Uterus (tissue), 2 donors: ENCODE results near the gene CCDC39.

Experiments used
- CTCF ChIP-seq, 4 experiments: fragments of 200-600 bp in 2 of 4; fragments of 450-650 bp in 2 of 4; sonication (generic) in 2 of 4; IDR thresholded peaks; one replicate each; pipeline ENCODE4 v1.5.1; 2016 to 2019; ENCODE audit warnings: antibody characterized with exemption in 4 of 4, mild to moderate bottlenecking in 2 of 4, moderate library complexity in 1 of 4
- POLR2A ChIP-seq, 2 donors: fragments of 450-650 bp; IDR thresholded peaks; one replicate each; pipeline ENCODE4 v1.6.1; 2016; ENCODE audit warnings: antibody characterized with exemption in 2 of 2, mild to moderate bottlenecking in 1 of 2, moderate library complexity in 1 of 2

- TF ChIP-seq POLR2A (IDR thresholded peaks at IDR 0.05) (no peak), CTCF (IDR thresholded peaks at IDR 0.05) (no peak)
These were observed 63.3 kb downstream of the CCDC39 start for GRCh38 chr3:180615954-180616353.
